HCT116 (cell line): ENCODE measurements around the gene PTGR3.

Experiments
- CEBPB ChIP-seq: IDR thresholded peaks from 2 replicates; pipeline ENCODE4 v1.6.1; 2012; ENCODE audit warnings: low read depth
- CTCF ChIP-seq, 3 experiments: fragments of 200-600 bp in 1 of 3; sonication (generic) in 1 of 3; IDR thresholded peaks in 2 of 3; conservative IDR thresholded peaks in 1 of 3; 2 replicates each; pipeline ENCODE4 v1.5.1; 2012 to 2017; ENCODE audit warnings: low read depth in 2 of 3, low read length in 2 of 3, antibody characterized with exemption in 1 of 3, borderline replicate concordance in 1 of 3, control low read depth in 1 of 3, mild to moderate bottlenecking in 1 of 3, mixed read lengths in 1 of 3, mixed run types in 1 of 3, moderate library complexity in 1 of 3; ENCODE audit not compliant: insufficient read depth in 1 of 3
- MAX ChIP-seq: IDR thresholded peaks from 2 replicates; pipeline ENCODE4 v1.6.1; 2012
- POLR2A ChIP-seq: IDR thresholded peaks from 2 replicates; pipeline ENCODE4 v1.7.0; 2011; ENCODE audit warnings: borderline replicate concordance; ENCODE audit not compliant: insufficient read depth, insufficient read length; ENCODE audit errors: extremely low read depth
- POLR2AphosphoS5 ChIP-seq: IDR thresholded peaks from 2 replicates; pipeline ENCODE4 v1.6.1; 2011; ENCODE audit warnings: mild to moderate bottlenecking, low read depth, low read length, moderate library complexity
- RAD21 ChIP-seq: IDR thresholded peaks from 2 replicates; pipeline ENCODE4 v1.6.1; 2012; ENCODE audit warnings: low read depth, mild to moderate bottlenecking
- REST ChIP-seq: IDR thresholded peaks from 2 replicates; pipeline ENCODE4 v1.6.1; 2012; ENCODE audit warnings: low read depth
- SIN3A ChIP-seq: IDR thresholded peaks from 2 replicates; pipeline ENCODE4 v1.6.1; 2012; ENCODE audit warnings: low read depth
- TCF7L2 ChIP-seq: IDR thresholded peaks from 2 replicates; pipeline ENCODE4 v1.7.0; 2011; ENCODE audit warnings: borderline replicate concordance, inconsistent platforms; ENCODE audit not compliant: insufficient read depth, insufficient read length; ENCODE audit errors: extremely low read depth
- YY1 ChIP-seq: IDR thresholded peaks from 2 replicates; pipeline ENCODE4 v1.6.1; 2011; ENCODE audit warnings: low read length, low read depth, moderate library complexity, mild to moderate bottlenecking; ENCODE audit not compliant: insufficient replicate concordance; ENCODE audit errors: extremely low read depth

- TF ChIP-seq POLR2AphosphoS5, result no peak
- no peak for TF ChIP-seq CTCF (IDR thresholded peaks at IDR 0.05 in 2 of 3, conservative IDR thresholded peaks at IDR 0.05 in 1 of 3; ENCODE audit: borderline replicate concordance in 1 of 3, insufficient read depth in 1 of 3, low read depth in 2 of 3, low read length in 2 of 3)
- no peak for TF ChIP-seq POLR2A
- TF ChIP-seq TCF7L2, result no peak
- TF ChIP-seq REST, result no peak
- TF ChIP-seq RAD21, result no peak
- no peak for TF ChIP-seq CEBPB
- no peak for TF ChIP-seq SIN3A
- no peak for TF ChIP-seq MAX
- TF ChIP-seq YY1, result no peak
Measured at GRCh38 chr18:75234901-75235300, 26.0 kb upstream of the PTGR3 start.
